HepG2 (cell line): ENCODE results near the gene APOC3. TPM values are rescaled to one million over a fixed set of nuclear protein-coding genes. Genes with fewer than 3 reads are reported as not detected.

Source experiments
- ATAC-seq: fragments of 200-7000 bp; cut with Tn5 transposase; 3 replicates; pipeline ENCODE4 v1.9.1; 2020; ENCODE audit warnings: mild to moderate bottlenecking, moderate library complexity
- BruUV-seq: library from RNA; stranded (reverse); fragments of 400-500 nt; replicated peaks from 2 replicates; lab custom pipeline; 2021; lab: Mats Ljungman, UMichigan
- CTCF ChIA-PET: fragments of 300-600 bp; formaldehyde crosslinking; extraction: SDS; loops from one replicate; lab custom pipeline; 2021; ENCODE audit warnings: low total read pairs, inconsistent platforms, low intra/inter-chr PET ratio; lab: Yijun Ruan, JAX
- POLR2A ChIA-PET: fragments of 350-600 bp; sonication (Branson Sonifier 250); formaldehyde crosslinking; loops from one replicate; lab custom pipeline; 2020; ENCODE audit warnings: antibody characterized with exemption, inconsistent platforms; lab: Yijun Ruan, JAX
- DNase-seq: peaks from one replicate; pipeline ENCODE4 v3.0.0-alpha.2; 2015; ENCODE audit warnings: low spot score
- FAIRE-seq: peaks from 3 replicates; lab custom pipeline; 2011; peaks lifted over from hg19 to GRCh38; lab: Jason Lieb, UNC
- H2AFZ ChIP-seq: one replicate; pipeline ENCODE4 v1.6.1; 2011; ENCODE audit warnings: low read length, inconsistent platforms
- H3K27ac ChIP-seq: fragments of 300-600 bp; 3 replicates; pipeline ENCODE4 v1.8.0; 2011; ENCODE audit warnings: mixed run types, mild to moderate bottlenecking, mixed read lengths, low read length, inconsistent platforms; ENCODE audit not compliant: insufficient read depth; ENCODE audit errors: extremely low read length
- H3K27me3 ChIP-seq, 2 experiments: fragments of 200-600 bp in 1 of 2; 2 replicates in 1 of 2; 3 replicates in 1 of 2; pipeline versions ENCODE4 v1.6.0 to v1.8.0; 2011; ENCODE audit warnings: low read length in 2 of 2, mild to moderate bottlenecking in 2 of 2, moderate library complexity in 2 of 2, inconsistent platforms in 1 of 2; ENCODE audit not compliant: insufficient read depth in 2 of 2, control insufficient read depth in 1 of 2
- H3K36me3 ChIP-seq, 2 experiments: fragments of 200-600 bp in 1 of 2; replicated peaks in 1 of 2; 2 replicates in 1 of 2; 3 replicates in 1 of 2; pipeline versions ENCODE4 v1.5.1 to v1.8.0; 2011; ENCODE audit warnings: low read length in 2 of 2, inconsistent platforms in 1 of 2; ENCODE audit not compliant: insufficient read depth in 2 of 2, control insufficient read depth in 1 of 2
- H3K4me1 ChIP-seq: 2 replicates; pipeline ENCODE4 v1.5.1; 2012; ENCODE audit warnings: low read length, inconsistent platforms; ENCODE audit not compliant: insufficient read depth
- H3K4me2 ChIP-seq: 2 replicates; pipeline ENCODE4 v1.6.0; 2011; ENCODE audit warnings: low read depth, low read length, inconsistent platforms
- H3K4me3 ChIP-seq, 3 experiments: fragments of 200-600 bp in 1 of 3; sonication (generic), shearing (Covaris generic) in 1 of 3; replicated peaks in 1 of 3; 2 replicates each; pipeline ENCODE4 v1.5.1; 2011 to 2016; ENCODE audit warnings: low read length in 3 of 3, inconsistent platforms in 2 of 3, low read depth in 2 of 3, mild to moderate bottlenecking in 2 of 3, control low read depth in 1 of 3, mixed read lengths in 1 of 3; ENCODE audit not compliant: insufficient read depth in 1 of 3
- H3K79me2 ChIP-seq: one replicate; pipeline ENCODE4 v1.6.1; 2011; ENCODE audit warnings: low read length, inconsistent platforms; ENCODE audit not compliant: insufficient read depth
- H3K9ac ChIP-seq: 2 replicates; pipeline ENCODE4 v1.6.0; 2011; ENCODE audit warnings: mild to moderate bottlenecking, low read depth, low read length, inconsistent platforms; ENCODE audit not compliant: insufficient read depth
- H3K9me3 ChIP-seq: 2 replicates; pipeline ENCODE4 v1.5.1; 2012; ENCODE audit warnings: mild to moderate bottlenecking, low read length
- H4K20me1 ChIP-seq: 2 replicates; pipeline ENCODE4 v1.6.0; 2011; ENCODE audit warnings: inconsistent platforms, mild to moderate bottlenecking, low read length, moderate library complexity; ENCODE audit not compliant: insufficient read depth
- BCL6 ChIP-seq: IDR thresholded peaks from 2 replicates; pipeline ENCODE4 v1.6.1; 2016; ENCODE audit warnings: missing genetic modification reagents, missing compliant biosample characterization
- CEBPG ChIP-seq: IDR thresholded peaks from 2 replicates; pipeline ENCODE4 v1.6.1; 2016
- CHD4 ChIP-seq: fragments of 200-600 bp; sonication (generic); IDR thresholded peaks from 2 replicates; pipeline ENCODE4 v1.7.0; 2017; ENCODE audit warnings: mild to moderate bottlenecking, low read length, borderline replicate concordance
- IRX3 ChIP-seq: sonication (generic); formaldehyde crosslinking; IDR thresholded peaks from 2 replicates; pipeline ENCODE4 v1.8.1; 2023; ENCODE audit warnings: mild to moderate bottlenecking, low read depth, missing genetic modification reagents, borderline replicate concordance
- MYC ChIP-seq: sonication (generic); formaldehyde crosslinking; IDR thresholded peaks from 2 replicates; pipeline ENCODE4 v1.9.0; 2021; ENCODE audit warnings: missing genetic modification reagents, borderline replicate concordance
- NFIB ChIP-seq: sonication (generic); formaldehyde crosslinking; IDR thresholded peaks from 2 replicates; pipeline ENCODE4 v1.9.0; 2021; ENCODE audit warnings: missing genetic modification reagents, mild to moderate bottlenecking, borderline replicate concordance
- RARG ChIP-seq: sonication (generic); formaldehyde crosslinking; IDR thresholded peaks from 2 replicates; pipeline ENCODE4 v1.4.0; 2020; ENCODE audit warnings: low read depth, mild to moderate bottlenecking, missing genetic modification reagents
- RORA ChIP-seq: sonication (generic); formaldehyde crosslinking; IDR thresholded peaks from 2 replicates; pipeline ENCODE4 v1.5.0; 2020; ENCODE audit warnings: mild to moderate bottlenecking, missing genetic modification reagents, moderate library complexity
- SATB2 ChIP-seq: sonication (generic); formaldehyde crosslinking; IDR thresholded peaks from 2 replicates; pipeline ENCODE4 v1.5.0; 2020; ENCODE audit warnings: missing genetic modification reagents
- SMARCE1 ChIP-seq: fragments of 450-650 bp; IDR thresholded peaks from 2 replicates; pipeline ENCODE4 v1.6.1; 2017; ENCODE audit warnings: borderline replicate concordance
- ZKSCAN8 ChIP-seq: IDR thresholded peaks from 2 replicates; pipeline ENCODE4 v1.6.1; 2016; ENCODE audit warnings: borderline replicate concordance, missing genetic modification reagents, missing compliant biosample characterization
- ZNF101 ChIP-seq: sonication (generic); formaldehyde crosslinking; IDR thresholded peaks from 2 replicates; pipeline ENCODE4 v1.4.0; 2020; ENCODE audit warnings: mild to moderate bottlenecking, low read depth, missing genetic modification reagents, borderline replicate concordance
- ZNF30 ChIP-seq: sonication (generic); formaldehyde crosslinking; IDR thresholded peaks from 2 replicates; pipeline ENCODE4 v1.5.0; 2020; ENCODE audit warnings: mild to moderate bottlenecking, missing genetic modification reagents
- ZNF709 ChIP-seq: sonication (generic); formaldehyde crosslinking; IDR thresholded peaks from 2 replicates; pipeline ENCODE4 v1.5.0; 2020; ENCODE audit warnings: mild to moderate bottlenecking, missing genetic modification reagents
- WGBS: methylation state at CpG from one replicate; pipeline ENCODE4 v1.1.6; 2017; ENCODE audit warnings: low lambda C conversion rate; 5-methylcytosine and 5-hydroxymethylcytosine counted together
- in situ Hi-C: cut with HindIII; loops from 2 replicates; pipeline ENCODE4 v1.10.0; 2017; ENCODE audit warnings: low pct_unique_long_range_greater_than_20kb; ENCODE audit not compliant: extremely low pct_ligation_motif_present
- intact Hi-C: fragments of 100-400 bp; cut with micrococcal nuclease; formaldehyde crosslinking; loops from one replicate; pipeline ENCODE4 v1.10.0; 2022; ENCODE audit not compliant: unreplicated experiment
- polyA plus RNA-seq, 8 experiments: library from polyadenylated mRNA; depleted of rRNA in 3 of 8; stranded (reverse) in 7 of 8; unstranded in 1 of 8; fragments of >200 nt; fragmentation: Illumina TruSeq in 4 of 8; extraction: Trizol in 4 of 8; gene quantifications; 2 replicates each; pipeline versions ENCODE4 v1.2.1 to v1.2.3, GENCODE V29; 2011 to 2016; ENCODE audit warnings: low read depth in 4 of 8, missing spikeins in 1 of 8, mixed read lengths in 1 of 8; ENCODE audit not compliant: insufficient read depth in 1 of 8
- total RNA-seq, 5 experiments: library from RNA; depleted of rRNA; stranded (reverse); fragments of >200 nt; fragmentation: Illumina TruSeq; extraction: Trizol; gene quantifications; 2 replicates each; pipeline ENCODE4 v1.2.3, GENCODE V29; 2016; ENCODE audit warnings: low read depth in 1 of 5
- TF ChIP-seq, protein P1 (sequence below): sonication (generic); formaldehyde crosslinking; IDR thresholded peaks from 2 replicates; pipeline ENCODE4 v1.5.0; 2020; ENCODE audit warnings: mild to moderate bottlenecking, missing genetic modification reagents
- TF ChIP-seq, protein P2 (sequence below): sonication (generic); formaldehyde crosslinking; conservative IDR thresholded peaks from 2 replicates; pipeline ENCODE4 v1.4.0; 2020; ENCODE audit warnings: missing genetic modification reagents
- TF ChIP-seq, protein P3 (sequence below): sonication (generic); formaldehyde crosslinking; IDR thresholded peaks from 2 replicates; pipeline ENCODE4 v1.8.0; 2022; ENCODE audit warnings: mild to moderate bottlenecking, missing genetic modification reagents, moderate library complexity
- TF ChIP-seq, protein P4 (sequence below): sonication (generic); formaldehyde crosslinking; IDR thresholded peaks from 2 replicates; pipeline ENCODE4 v1.5.0; 2020; ENCODE audit warnings: missing genetic modification reagents, mild to moderate bottlenecking, borderline replicate concordance

The APOC3 gene
- total and polyA plus RNA-seq, 2 of the 13 experiments (the other 11 are each of a cell fraction or from before 2014, with no cell fraction given), result 314 to 687 TPM

DNA sequence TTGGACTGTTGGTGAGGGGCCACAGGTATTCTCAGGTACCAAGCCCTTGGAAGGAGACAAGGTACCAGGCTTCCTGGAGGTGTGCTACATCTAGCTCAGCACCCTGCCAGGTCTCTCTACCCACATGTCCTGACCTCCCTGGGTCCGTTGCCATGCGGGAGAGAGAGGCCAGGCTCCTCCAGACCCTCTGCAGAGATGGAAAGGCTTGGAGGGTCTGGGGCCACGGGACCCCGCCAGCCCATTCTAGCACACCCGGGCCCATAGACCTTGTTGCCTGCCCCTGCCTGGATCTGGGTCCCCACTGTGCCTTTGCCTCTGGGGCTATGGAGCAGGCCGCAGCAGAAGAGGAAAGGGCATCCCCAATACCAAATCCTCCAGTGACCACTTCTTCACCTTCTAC is 2.2 kb upstream of the APOC3 start:
- CTCF ChIA-PET, result interaction anchor here (3.1 kb wide), 1 partner anchor 36 kb away, joined by 21 read pairs; the partner anchor contains the start of gene APOA5
- POLR2A ChIA-PET, result interaction anchor here (1.2 to 18.4 kb wide), 7 partner anchors 10 to 318 kb away, joined by 3 to 1365 read pairs (median 105); partner anchors contain the start of genes APOA1, APOA5, BUD13 and ZPR1
- no peak for DNase-seq
- Histone ChIP-seq H3K4me3 (peak overlapping the region in 1 of 3 experiments; percentile 59; a peak in 1 of 6 replicates), H2AFZ (no peak overlapping the region), H3K9ac (peak overlapping the region; percentile 40), H4K20me1 (no peaks in the 10 kb centered on the region), H3K9me3 (no peaks in the 10 kb centered on the region), H3K4me1 (peaks cover 93% of the 10 kb centered on the region), H3K27me3 (no peaks in the 10 kb centered on the region), H3K79me2 (peaks cover 20% of the 10 kb centered on the region), H3K27ac (peak overlapping the region; percentile 85), H3K4me2 (peak overlapping the region; percentile 81), H3K36me3 (no peaks in the 10 kb centered on the region)
- no TSS peak for BruUV-seq
- FAIRE-seq, result no peak
- ATAC-seq, result no peak
- intact Hi-C loops, result no loop called here
- in situ Hi-C loops, result no loop called here
- WGBS, result 100% methylated on average over 1 of the region's 6 CpGs
- TF ChIP-seq, protein P1, sequence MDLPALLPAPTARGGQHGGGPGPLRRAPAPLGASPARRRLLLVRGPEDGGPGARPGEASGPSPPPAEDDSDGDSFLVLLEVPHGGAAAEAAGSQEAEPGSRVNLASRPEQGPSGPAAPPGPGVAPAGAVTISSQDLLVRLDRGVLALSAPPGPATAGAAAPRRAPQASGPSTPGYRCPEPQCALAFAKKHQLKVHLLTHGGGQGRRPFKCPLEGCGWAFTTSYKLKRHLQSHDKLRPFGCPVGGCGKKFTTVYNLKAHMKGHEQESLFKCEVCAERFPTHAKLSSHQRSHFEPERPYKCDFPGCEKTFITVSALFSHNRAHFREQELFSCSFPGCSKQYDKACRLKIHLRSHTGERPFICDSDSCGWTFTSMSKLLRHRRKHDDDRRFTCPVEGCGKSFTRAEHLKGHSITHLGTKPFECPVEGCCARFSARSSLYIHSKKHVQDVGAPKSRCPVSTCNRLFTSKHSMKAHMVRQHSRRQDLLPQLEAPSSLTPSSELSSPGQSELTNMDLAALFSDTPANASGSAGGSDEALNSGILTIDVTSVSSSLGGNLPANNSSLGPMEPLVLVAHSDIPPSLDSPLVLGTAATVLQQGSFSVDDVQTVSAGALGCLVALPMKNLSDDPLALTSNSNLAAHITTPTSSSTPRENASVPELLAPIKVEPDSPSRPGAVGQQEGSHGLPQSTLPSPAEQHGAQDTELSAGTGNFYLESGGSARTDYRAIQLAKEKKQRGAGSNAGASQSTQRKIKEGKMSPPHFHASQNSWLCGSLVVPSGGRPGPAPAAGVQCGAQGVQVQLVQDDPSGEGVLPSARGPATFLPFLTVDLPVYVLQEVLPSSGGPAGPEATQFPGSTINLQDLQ (CRISPR knock-in tag), result no peak
- no peak for TF ChIP-seq SATB2
- TF ChIP-seq CHD4, result 0 out of 2 replicates have a peak, but pooled peaks have one; percentile 13
- no peak for TF ChIP-seq IRX3 (CRISPR knock-in tag)
- TF ChIP-seq, protein P2, sequence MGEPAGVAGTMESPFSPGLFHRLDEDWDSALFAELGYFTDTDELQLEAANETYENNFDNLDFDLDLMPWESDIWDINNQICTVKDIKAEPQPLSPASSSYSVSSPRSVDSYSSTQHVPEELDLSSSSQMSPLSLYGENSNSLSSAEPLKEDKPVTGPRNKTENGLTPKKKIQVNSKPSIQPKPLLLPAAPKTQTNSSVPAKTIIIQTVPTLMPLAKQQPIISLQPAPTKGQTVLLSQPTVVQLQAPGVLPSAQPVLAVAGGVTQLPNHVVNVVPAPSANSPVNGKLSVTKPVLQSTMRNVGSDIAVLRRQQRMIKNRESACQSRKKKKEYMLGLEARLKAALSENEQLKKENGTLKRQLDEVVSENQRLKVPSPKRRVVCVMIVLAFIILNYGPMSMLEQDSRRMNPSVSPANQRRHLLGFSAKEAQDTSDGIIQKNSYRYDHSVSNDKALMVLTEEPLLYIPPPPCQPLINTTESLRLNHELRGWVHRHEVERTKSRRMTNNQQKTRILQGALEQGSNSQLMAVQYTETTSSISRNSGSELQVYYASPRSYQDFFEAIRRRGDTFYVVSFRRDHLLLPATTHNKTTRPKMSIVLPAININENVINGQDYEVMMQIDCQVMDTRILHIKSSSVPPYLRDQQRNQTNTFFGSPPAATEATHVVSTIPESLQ (CRISPR knock-in tag), result no peak
- no peak for TF ChIP-seq ZNF101 (CRISPR knock-in tag)
- no peak for TF ChIP-seq MYC
- TF ChIP-seq RARG, result no peak
- TF ChIP-seq ZNF30 (CRISPR knock-in tag), result no peak
- no peak for TF ChIP-seq SMARCE1
- TF ChIP-seq, protein P3, sequence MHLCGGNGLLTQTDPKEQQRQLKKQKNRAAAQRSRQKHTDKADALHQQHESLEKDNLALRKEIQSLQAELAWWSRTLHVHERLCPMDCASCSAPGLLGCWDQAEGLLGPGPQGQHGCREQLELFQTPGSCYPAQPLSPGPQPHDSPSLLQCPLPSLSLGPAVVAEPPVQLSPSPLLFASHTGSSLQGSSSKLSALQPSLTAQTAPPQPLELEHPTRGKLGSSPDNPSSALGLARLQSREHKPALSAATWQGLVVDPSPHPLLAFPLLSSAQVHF (CRISPR knock-in tag), result no peak
- TF ChIP-seq, protein P4, sequence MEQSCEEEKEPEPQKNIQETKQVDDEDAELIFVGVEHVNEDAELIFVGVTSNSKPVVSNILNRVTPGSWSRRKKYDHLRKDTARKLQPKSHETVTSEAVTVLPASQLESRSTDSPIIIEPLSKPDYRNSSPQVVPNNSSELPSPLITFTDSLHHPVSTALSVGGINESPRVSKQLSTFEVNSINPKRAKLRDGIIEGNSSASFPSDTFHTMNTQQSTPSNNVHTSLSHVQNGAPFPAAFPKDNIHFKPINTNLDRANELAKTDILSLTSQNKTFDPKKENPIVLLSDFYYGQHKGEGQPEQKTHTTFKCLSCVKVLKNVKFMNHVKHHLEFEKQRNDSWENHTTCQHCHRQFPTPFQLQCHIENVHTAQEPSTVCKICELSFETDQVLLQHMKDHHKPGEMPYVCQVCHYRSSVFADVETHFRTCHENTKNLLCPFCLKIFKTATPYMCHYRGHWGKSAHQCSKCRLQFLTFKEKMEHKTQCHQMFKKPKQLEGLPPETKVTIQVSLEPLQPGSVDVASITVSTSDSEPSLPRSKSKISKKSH (CRISPR knock-in tag), result no peak
- TF ChIP-seq ZKSCAN8 (CRISPR knock-in tag), result no peak
- TF ChIP-seq RORA, result no peak
- no peak for TF ChIP-seq BCL6 (CRISPR knock-in tag)
- 0 out of 2 replicates have a peak, but pooled peaks have one; percentile 68 for TF ChIP-seq NFIB (CRISPR knock-in tag)
- TF ChIP-seq CEBPG (CRISPR knock-in tag), result no peak
- TF ChIP-seq ZNF709 (CRISPR knock-in tag), result 0 out of 2 replicates have a peak, but pooled peaks have one; percentile 0
